Colonic mucosa (tissue), 4 donors: ENCODE data around the gene PGBD5. TPM values are rescaled to one million over a fixed set of nuclear protein-coding genes. Genes with fewer than 3 reads are reported as not detected.

Source experiments
- DNase-seq: peaks from one replicate; pipeline ENCODE4 v3.0.0-alpha.2; 2020
- H3K27ac ChIP-seq: fragments of 200-600 bp; one replicate; pipeline ENCODE4 v1.8.0; 2021
- H3K27me3 ChIP-seq: fragments of 200-600 bp; one replicate; pipeline ENCODE4 v1.8.0; 2021
- H3K36me3 ChIP-seq: fragments of 200-600 bp; one replicate; pipeline ENCODE4 v1.8.0; 2021
- H3K4me1 ChIP-seq: fragments of 200-600 bp; one replicate; pipeline ENCODE4 v1.8.0; 2021; ENCODE audit warnings: mild to moderate bottlenecking
- H3K4me3 ChIP-seq: fragments of 200-600 bp; one replicate; pipeline ENCODE4 v1.8.0; 2021
- H3K9ac ChIP-seq, 2 donors: one replicate each; pipeline ENCODE4 v1.7.0; 2013; ENCODE audit warnings: control low read depth in 2 of 2, low read depth in 2 of 2, low read length in 2 of 2
- H3K9me3 ChIP-seq: fragments of 200-600 bp; one replicate; pipeline ENCODE4 v1.8.0; 2021
- CTCF ChIP-seq: fragments of 200-600 bp; IDR thresholded peaks from one replicate; pipeline ENCODE4 v1.8.0; 2022; ENCODE audit warnings: antibody characterized with exemption, mild to moderate bottlenecking
- intact Hi-C: fragments of 100-400 bp; cut with DNase I; formaldehyde crosslinking; loops from one replicate; pipeline ENCODE4 v1.14.1; 2022
- total RNA-seq, 2 donors: library from RNA; stranded (reverse); fragmentation: NEBNext Ultra II Directional in 1 of 2; extraction: Animal tissue kit (Norgen Biotek cat#: 25700) in 1 of 2; gene quantifications; one replicate each; pipeline ENCODE4 v1.2.1, GENCODE V29; 2021
- donor health status: healthy.
- donor health status: DM: no; HTN: no; CAD: no.
- donor health status: DM: no; HTN: no; CAD: no.

Gene PGBD5
- total RNA-seq, 2 donors from 2014 or later, result 6.4 to 14.8 TPM

GRCh38 chr1:230332575-230333066 lies 93.5 kb downstream of the PGBD5 start:
- no peaks in the 10 kb centered on the region for H3K36me3 ChIP-seq
- H3K9me3 ChIP-seq, result no peaks in the 10 kb centered on the region
- H3K9ac ChIP-seq, result no peak overlapping the region
- no peaks in the 10 kb centered on the region for H3K4me1 ChIP-seq
- intact Hi-C loops, result no loop called here
- no peak for DNase-seq
- no peak overlapping the region for H3K27ac ChIP-seq
- H3K4me3 ChIP-seq, result no peak overlapping the region
- H3K27me3 ChIP-seq, result no peaks in the 10 kb centered on the region
- TF ChIP-seq CTCF, result no peak

- H3K9me3 ChIP-seq, result no peaks in the 10 kb centered on the region
- H3K9ac ChIP-seq, result no peak overlapping the region
- no peak for TF ChIP-seq CTCF
- H3K4me3 ChIP-seq, result no peak overlapping the region
- no peaks in the 10 kb centered on the region for H3K27me3 ChIP-seq
- DNase-seq, result no peak
- intact Hi-C loops, result no loop called here
- H3K4me1 ChIP-seq, result no peaks in the 10 kb centered on the region
- H3K36me3 ChIP-seq, result no peaks in the 10 kb centered on the region
- H3K27ac ChIP-seq, result no peak overlapping the region
Measured at GRCh38 chr1:230332061-230332460, 94.1 kb downstream of the PGBD5 start.

- Histone ChIP-seq H3K27ac (no peak overlapping the region), H3K27me3 (no peaks in the 10 kb centered on the region), H3K36me3 (no peaks in the 10 kb centered on the region), H3K9me3 (no peaks in the 10 kb centered on the region), H3K9ac (no peak overlapping the region), H3K4me1 (no peaks in the 10 kb centered on the region), H3K4me3 (no peak overlapping the region)
- TF ChIP-seq CTCF, result no peak
- intact Hi-C loops, result no loop called here
- no peak for DNase-seq
Measured at GRCh38 chr1:230330157-230330556, 96.0 kb downstream of the PGBD5 start.

- Histone ChIP-seq H3K27ac (no peak overlapping the region), H3K9ac (no peak overlapping the region), H3K4me1 (no peaks in the 10 kb centered on the region), H3K4me3 (no peak overlapping the region), H3K9me3 (no peaks in the 10 kb centered on the region), H3K27me3 (no peaks in the 10 kb centered on the region), H3K36me3 (no peaks in the 10 kb centered on the region)
- no peak for TF ChIP-seq CTCF
- intact Hi-C loops, result no loop called here
- DNase-seq, result no peak
Measured at GRCh38 chr1:230328342-230329015, 97.7 kb downstream of the PGBD5 start.

- H3K36me3 ChIP-seq, result no peaks in the 10 kb centered on the region
- DNase-seq, result no peak
- H3K4me3 ChIP-seq, result no peak overlapping the region
- TF ChIP-seq CTCF, result no peak
- intact Hi-C loops, result no loop called here
- no peaks in the 10 kb centered on the region for H3K4me1 ChIP-seq
- no peaks in the 10 kb centered on the region for H3K27me3 ChIP-seq
- no peaks in the 10 kb centered on the region for H3K9me3 ChIP-seq
- no peak overlapping the region for H3K27ac ChIP-seq
- no peak overlapping the region for H3K9ac ChIP-seq
Measured at GRCh38 chr1:230327892-230328284, 98.2 kb downstream of the PGBD5 start.
